ENCODE measurements around the gene GPC6.

- TF ChIP-seq CTCF (IDR thresholded peaks at IDR 0.05) (no peak), EP300 (IDR thresholded peaks at IDR 0.05) (no peak), POLR2A (IDR thresholded peaks at IDR 0.05) (no peak), POLR2AphosphoS5 (IDR thresholded peaks at IDR 0.05) (no peak)
Measured at GRCh38 chr13:93942016-93942415, 715.4 kb downstream of the GPC6 start.
